ENCODE measurements around the gene PLCB2.

GRCh38 chr15:40269604-40270003, 38.1 kb downstream of the PLCB2 start:
- TF ChIP-seq CTCF (optimal IDR thresholded peaks at IDR 0.05 in 1 of 3, IDR thresholded peaks at IDR 0.05 in 1 of 3, conservative IDR thresholded peaks at IDR 0.05 in 1 of 3; ENCODE audit: extremely low read depth in 1 of 3, insufficient read depth in 2 of 3, low read length in 3 of 3) = no peak
- no peak for TF ChIP-seq EZH2 (IDR thresholded peaks at IDR 0.05; ENCODE audit: low read length)

All from keratinocyte (primary cell).